NCI-H2107 treated with DMSO at 0.1 percent for 48 hours (cell line): ENCODE measurements around the gene FBXL20.
A peak's percentile ranks its signal among the peaks of the same experiment; 100 is the strongest.

Experiments used
- DNase-seq: peaks from one replicate; lab custom pipeline; 2025; ENCODE audit not compliant: unreplicated experiment; lab: John Stamatoyannopoulos, UW

The FBXL20 gene

DNA sequence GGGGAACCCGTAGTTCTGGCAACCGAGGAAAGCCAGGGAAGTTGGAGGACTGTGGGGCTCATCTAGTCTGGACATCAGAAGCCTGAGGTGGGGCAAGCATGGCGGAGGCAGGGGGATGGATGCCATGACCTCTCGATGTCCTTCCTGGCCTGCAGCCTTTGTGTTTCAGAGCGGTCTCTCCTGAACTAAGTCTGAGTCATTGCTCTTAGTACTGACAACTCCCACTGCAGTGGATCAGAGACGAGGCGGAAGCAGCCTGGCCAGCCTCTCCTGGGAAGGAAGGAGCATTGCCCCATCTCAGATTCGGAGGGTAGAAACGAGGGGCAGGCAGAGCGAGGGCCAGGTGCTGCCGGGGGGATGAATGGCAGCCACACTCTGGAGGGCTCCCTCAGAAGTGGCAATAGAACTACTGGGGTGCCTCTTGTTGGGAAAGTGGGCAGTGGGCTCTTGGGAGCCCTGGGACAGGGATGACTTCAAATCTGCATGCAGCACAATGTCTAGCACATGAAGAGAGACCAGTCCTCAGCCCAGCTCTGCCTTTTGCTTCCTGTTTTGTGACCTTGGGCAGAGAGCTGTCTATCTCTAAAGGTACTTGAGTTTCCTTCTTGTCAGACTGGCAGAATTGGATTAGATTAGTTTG is 172.0 kb downstream of the FBXL20 start:
- no peak for DNase-seq

GRCh38 chr17:39227364-39227919 is 174.0 kb downstream of the FBXL20 start:
- no peak for DNase-seq

GRCh38 chr17:39225959-39226683 is 175.3 kb downstream of the FBXL20 start:
- DNase-seq = peak; percentile 8

GRCh38 chr17:39225308-39225958 is 176.0 kb downstream of the FBXL20 start, which contains the start of gene STAC2:
Gene STAC2 (minus strand): TSS chr17:39225945. CDS start chr17:39225502, 443 bp downstream.
- no peak for DNase-seq

DNA sequence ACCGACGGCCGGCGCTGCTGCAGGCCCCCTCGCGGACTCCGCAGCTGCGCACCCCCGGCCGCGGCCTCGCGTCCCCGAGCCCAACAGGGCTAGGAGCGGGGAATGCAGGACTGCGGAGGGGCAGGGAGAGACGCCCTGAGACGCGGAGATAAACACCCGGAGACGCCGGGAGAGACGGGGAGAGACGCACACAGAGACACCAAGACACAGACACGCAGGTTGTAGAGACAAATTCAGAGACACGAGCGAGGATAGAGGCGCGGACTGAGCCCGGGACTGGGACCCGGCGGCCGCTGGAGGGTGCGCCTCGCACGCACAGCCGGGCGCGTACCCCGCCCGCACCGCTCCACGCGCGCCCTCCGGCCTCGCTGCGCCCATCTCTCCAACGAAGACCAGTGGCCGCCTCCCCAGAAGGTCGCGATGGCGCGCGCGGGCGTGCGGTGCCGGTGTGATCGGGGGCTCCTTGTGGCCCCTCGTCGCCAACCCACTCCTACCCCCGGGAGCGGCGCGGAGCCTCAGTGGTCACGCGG is 176.6 kb downstream of the FBXL20 start:
- DNase-seq = no peak

DNA sequence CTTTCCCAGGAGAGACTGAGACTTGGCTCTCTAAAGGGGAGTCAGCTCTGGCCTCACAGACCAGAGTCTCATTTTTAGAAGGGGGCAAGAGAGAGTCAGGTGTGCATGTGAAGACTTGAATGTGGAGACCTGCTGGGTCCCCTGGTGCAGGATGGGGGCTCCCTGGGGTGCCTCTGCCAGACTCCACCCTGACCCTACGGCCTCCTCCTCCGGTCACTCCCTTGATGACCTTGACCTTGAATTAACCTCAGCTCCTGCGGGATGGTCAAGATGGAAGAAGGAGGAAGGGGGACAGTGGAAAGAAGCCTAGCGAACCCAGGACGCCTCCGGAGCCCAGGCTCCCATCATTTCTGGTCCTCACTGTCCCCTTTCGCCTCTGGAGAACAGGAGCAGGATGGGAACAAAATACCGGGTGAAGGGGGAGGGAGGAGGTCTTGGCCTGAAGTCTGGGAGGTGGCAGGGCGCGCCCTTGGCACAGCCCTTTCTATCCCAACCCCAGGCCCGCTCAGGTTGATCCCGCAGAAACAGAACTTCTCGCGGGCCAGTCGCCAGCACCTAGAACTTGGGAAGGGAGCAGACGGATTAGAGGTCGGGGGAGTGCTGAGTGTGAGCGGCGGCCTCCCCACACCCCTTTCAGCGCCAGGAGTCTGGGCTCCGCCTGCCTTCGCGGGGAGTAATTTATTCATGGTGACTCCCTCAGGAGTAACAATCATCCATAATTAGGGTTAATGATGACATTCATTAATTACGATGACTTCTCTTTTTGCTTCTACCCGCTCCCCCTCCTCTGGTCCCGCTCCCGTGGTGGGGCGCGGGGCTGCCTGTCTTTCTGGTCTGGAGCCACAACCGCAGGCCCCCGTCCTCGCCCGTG is 177.3 kb downstream of the FBXL20 start:
- DNase-seq = no peak

DNA sequence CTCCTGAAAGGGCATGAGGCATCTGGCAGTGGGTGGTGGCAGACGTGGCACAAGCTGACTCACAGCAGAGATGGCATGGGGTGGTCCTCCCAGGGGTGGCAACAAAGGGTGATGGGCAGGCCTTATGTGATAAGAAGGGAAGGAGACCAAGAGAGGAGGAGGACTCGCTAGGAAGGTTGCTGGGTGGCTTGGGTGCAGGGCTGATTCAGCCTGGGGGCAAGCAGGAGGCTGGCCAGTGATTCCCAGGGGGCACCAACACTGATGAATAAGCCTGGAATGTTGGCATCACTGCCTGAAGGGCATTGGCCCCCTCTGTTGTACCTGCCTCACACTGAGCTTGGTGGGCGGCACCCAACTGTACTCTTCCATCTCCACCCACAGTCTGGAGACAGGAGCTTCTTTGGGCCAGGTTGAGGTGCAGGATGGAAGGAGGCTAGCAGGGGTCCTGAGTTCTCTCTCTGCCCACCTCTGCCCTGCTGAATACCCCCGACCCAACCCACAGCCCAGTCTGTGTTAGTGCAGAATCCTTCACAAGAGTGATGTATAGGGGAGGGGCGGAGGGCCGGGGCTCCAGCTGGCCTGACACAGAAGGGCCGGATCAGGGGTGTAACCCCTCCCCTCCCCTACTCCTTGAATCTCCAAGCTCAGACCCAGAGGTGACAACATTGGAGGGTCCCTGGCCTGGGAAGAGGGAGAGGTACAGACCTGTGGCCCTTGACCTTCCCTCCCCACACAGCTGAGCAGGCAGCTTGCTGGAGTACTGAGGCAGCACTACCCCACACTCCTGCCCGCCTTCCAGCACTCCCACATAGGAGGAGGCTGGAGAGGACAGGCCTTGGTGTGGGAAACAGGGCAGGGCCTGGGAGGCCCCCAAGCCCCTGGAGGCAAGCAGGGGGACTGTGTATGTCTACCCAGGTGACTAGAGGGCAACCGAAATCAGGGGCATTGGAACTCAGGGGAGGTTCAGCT is 178.3 kb downstream of the FBXL20 start:
- no peak for DNase-seq

GRCh38 chr17:39222151-39222550 is 179.3 kb downstream of the FBXL20 start:
- no peak for DNase-seq

DNA sequence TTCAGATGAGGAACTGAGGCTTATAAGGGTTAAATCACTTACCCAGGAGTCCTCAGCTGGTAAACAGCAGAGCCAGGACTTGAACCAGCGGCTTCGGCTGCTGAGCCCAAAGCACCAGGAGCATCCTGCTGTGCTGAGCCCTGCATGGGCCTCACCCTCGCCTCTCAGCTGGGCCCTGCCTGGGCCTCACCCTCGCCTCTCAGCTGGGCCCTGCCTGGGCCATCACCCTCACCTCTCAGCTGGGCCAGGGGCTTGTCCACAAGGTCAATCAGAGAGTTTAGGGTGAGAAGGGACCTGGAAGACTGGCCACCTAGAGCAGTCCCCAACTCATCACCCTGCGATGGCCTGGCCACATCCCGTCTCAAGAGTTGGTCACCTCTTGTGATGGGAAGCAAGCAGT is 179.9 kb downstream of the FBXL20 start:
- no peak for DNase-seq

- no peak for DNase-seq
Measured at GRCh38 chr17:39219647-39220154, 181.7 kb downstream of the FBXL20 start.

DNA sequence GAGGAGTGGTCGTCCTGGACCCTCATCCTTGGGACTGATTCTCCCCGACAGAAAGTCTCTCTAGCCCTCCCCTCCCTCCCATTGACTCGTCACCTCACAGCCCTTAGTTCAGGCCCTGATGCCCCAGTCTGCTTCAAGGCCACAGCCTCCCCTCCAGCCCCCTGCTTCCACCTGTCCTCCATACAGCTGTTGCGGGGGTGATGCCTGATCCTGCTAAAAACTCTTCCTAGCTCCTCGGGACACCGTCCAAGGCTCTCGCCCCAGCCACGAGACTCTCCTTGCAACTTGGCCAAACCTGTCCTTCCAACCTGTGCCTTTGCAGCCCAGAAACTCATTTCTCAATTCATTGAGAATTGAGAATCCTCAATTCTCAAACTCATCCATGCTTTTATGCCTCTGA is 182.5 kb downstream of the FBXL20 start:
- DNase-seq = no peak

GRCh38 chr17:39217734-39218369 is 183.6 kb downstream of the FBXL20 start:
- DNase-seq = no peak

GRCh38 chr17:39213852-39214251 is 187.6 kb downstream of the FBXL20 start:
- no peak for DNase-seq

DNA sequence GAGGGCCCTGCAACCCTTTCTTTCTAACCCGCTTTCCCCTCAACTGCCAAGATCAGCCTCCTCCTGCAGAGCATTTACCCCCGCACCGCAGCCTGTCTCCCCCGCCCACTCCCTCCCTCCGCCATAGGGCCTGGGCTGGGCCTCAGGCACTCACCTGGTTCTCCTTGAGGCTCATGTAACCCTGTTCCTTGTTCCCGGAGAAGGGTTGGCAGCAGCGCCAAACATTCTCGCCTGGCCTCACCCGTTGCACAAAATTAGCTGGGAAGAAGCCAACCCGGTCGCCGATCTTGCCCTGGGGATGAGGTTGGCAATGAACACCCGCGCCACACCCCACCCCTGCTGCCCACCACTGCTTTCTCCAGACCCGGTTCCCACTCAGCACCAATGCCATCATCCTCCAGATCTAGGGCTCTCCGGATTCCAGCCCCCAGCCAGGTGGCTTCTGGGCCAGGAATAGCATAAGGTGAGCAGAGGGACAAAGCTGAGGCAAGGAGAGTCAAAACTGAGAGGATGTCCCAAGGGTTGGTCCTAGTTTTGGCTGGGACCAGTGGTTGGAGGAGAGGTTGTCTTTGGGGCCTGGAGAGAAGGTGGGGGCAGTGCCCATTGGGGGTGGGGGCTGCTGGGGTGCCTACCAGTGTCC is 188.5 kb downstream of the FBXL20 start:
- DNase-seq = peak; percentile 23

GRCh38 chr17:39212195-39212810 is 189.1 kb downstream of the FBXL20 start:
- no peak for DNase-seq

GRCh38 chr17:39210093-39210434 is 191.4 kb downstream of the FBXL20 start:
- DNase-seq = no peak

GRCh38 chr17:39209317-39210092 is 191.9 kb downstream of the FBXL20 start:
- DNase-seq = no peak
